Measurements from ENCODE around the gene SERGEF. TPM values are rescaled to one million over a fixed set of nuclear protein-coding genes. Genes with fewer than 3 reads are reported as not detected.

Gene SERGEF
- total and polyA plus RNA-seq, 8 donors = 16.2 to 26.1 (median 19.7) TPM

GRCh38 chr11:17773674-17774073 lies 239.2 kb downstream of the SERGEF start:
- H3K4me1 ChIP-seq = no peaks in the 10 kb centered on the region
- DNase-seq (no peak), ATAC-seq (no peak)
- intact Hi-C loops (cut with DNase I) = no loop called here
- no peaks in the 10 kb centered on the region for H3K27me3 ChIP-seq
- TF ChIP-seq CTCF (IDR thresholded peaks at IDR 0.05) = no peak
- H3K4me3 ChIP-seq = no peak overlapping the region
- H3K27ac ChIP-seq = no peak overlapping the region
- H3K36me3 ChIP-seq = no peaks in the 10 kb centered on the region
- no peaks in the 10 kb centered on the region for H3K9me3 ChIP-seq

GRCh38 chr11:17772704-17773600 lies 239.9 kb downstream of the SERGEF start:
- intact Hi-C loops (cut with DNase I) = no loop called here
- no peaks in the 10 kb centered on the region for H3K4me1 ChIP-seq
- no peaks in the 10 kb centered on the region for H3K36me3 ChIP-seq
- no peak overlapping the region for H3K4me3 ChIP-seq
- ATAC-seq = no peak
- H3K27ac ChIP-seq = no peak overlapping the region
- TF ChIP-seq CTCF (IDR thresholded peaks at IDR 0.05) = no peak
- DNase-seq = peak in 1 of 4 donors; percentile 58
- H3K27me3 ChIP-seq = no peaks in the 10 kb centered on the region
- H3K9me3 ChIP-seq = no peaks in the 10 kb centered on the region

- intact Hi-C loops (cut with DNase I) = no loop called here
- DNase-seq (peak in 1 of 4 donors; percentile 76), ATAC-seq (no peak)
- no peaks in the 10 kb centered on the region for H3K36me3 ChIP-seq
- H3K4me1 ChIP-seq = no peaks in the 10 kb centered on the region
- no peak for TF ChIP-seq CTCF (IDR thresholded peaks at IDR 0.05)
- no peak overlapping the region for H3K27ac ChIP-seq
- H3K9me3 ChIP-seq = no peaks in the 10 kb centered on the region
- no peak overlapping the region for H3K4me3 ChIP-seq
- no peaks in the 10 kb centered on the region for H3K27me3 ChIP-seq
Observed at GRCh38 chr11:17771841-17772401, 240.9 kb downstream of the SERGEF start.

GRCh38 chr11:17771415-17771814 lies 241.4 kb downstream of the SERGEF start:
- TF ChIP-seq CTCF (IDR thresholded peaks at IDR 0.05) = no peak
- no peaks in the 10 kb centered on the region for H3K4me1 ChIP-seq
- no peak overlapping the region for H3K4me3 ChIP-seq
- no peaks in the 10 kb centered on the region for H3K36me3 ChIP-seq
- H3K27me3 ChIP-seq = no peaks in the 10 kb centered on the region
- intact Hi-C loops (cut with DNase I) = no loop called here
- no peak overlapping the region for H3K27ac ChIP-seq
- H3K9me3 ChIP-seq = no peaks in the 10 kb centered on the region
- ATAC-seq = no peak
- DNase-seq = peak in 1 of 4 donors; percentile 53

GRCh38 chr11:17770917-17771316 lies 241.9 kb downstream of the SERGEF start:
- H3K36me3 ChIP-seq = no peaks in the 10 kb centered on the region
- no peak for ATAC-seq
- H3K27me3 ChIP-seq = no peaks in the 10 kb centered on the region
- DNase-seq = no peak
- no peaks in the 10 kb centered on the region for H3K4me1 ChIP-seq
- H3K27ac ChIP-seq = no peak overlapping the region
- intact Hi-C loops (cut with DNase I) = no loop called here
- no peak for TF ChIP-seq CTCF (IDR thresholded peaks at IDR 0.05)
- H3K4me3 ChIP-seq = no peak overlapping the region
- no peaks in the 10 kb centered on the region for H3K9me3 ChIP-seq

Data from left lung (tissue), 10 donors.